Brain microvascular endothelial cell (primary cell): ENCODE data around the gene HAND2.

ENCODE experiments used
- DNase-seq: peaks from one replicate; pipeline ENCODE4 v3.0.0-alpha.2; 2020
- H3K27ac ChIP-seq: fragments of 250-450 bp; sonication (Bioruptor Pico); 2 replicates; pipeline ENCODE4 v1.5.1; 2020; ENCODE audit warnings: mild to moderate bottlenecking, moderate library complexity
- H3K27me3 ChIP-seq: fragments of 250-450 bp; sonication (Bioruptor Pico); replicated peaks from 2 replicates; pipeline ENCODE4 v1.5.1; 2020; ENCODE audit warnings: mild to moderate bottlenecking
- H3K36me3 ChIP-seq: fragments of 250-450 bp; sonication (Bioruptor Pico); replicated peaks from 2 replicates; pipeline ENCODE4 v1.5.1; 2020; ENCODE audit warnings: mild to moderate bottlenecking
- H3K4me3 ChIP-seq: 2 replicates; pipeline ENCODE4 v1.5.1; 2011; ENCODE audit warnings: low read depth, mild to moderate bottlenecking, control low read depth, low read length, moderate library complexity
- in situ Hi-C: cut with HindIII; loops from 2 replicates; pipeline ENCODE4 v1.10.0; 2017; ENCODE audit warnings: low sequenced_read_pairs, low pct_ligation_motif_present
- TF ChIP-seq, protein P1 (sequence below): IDR thresholded peaks from 2 replicates; pipeline ENCODE4 v1.5.1; 2011; ENCODE audit warnings: low read depth, mild to moderate bottlenecking, moderate library complexity, low read length, control low read depth, inconsistent platforms; ENCODE audit errors: missing control alignments

HAND2 gene

DNA sequence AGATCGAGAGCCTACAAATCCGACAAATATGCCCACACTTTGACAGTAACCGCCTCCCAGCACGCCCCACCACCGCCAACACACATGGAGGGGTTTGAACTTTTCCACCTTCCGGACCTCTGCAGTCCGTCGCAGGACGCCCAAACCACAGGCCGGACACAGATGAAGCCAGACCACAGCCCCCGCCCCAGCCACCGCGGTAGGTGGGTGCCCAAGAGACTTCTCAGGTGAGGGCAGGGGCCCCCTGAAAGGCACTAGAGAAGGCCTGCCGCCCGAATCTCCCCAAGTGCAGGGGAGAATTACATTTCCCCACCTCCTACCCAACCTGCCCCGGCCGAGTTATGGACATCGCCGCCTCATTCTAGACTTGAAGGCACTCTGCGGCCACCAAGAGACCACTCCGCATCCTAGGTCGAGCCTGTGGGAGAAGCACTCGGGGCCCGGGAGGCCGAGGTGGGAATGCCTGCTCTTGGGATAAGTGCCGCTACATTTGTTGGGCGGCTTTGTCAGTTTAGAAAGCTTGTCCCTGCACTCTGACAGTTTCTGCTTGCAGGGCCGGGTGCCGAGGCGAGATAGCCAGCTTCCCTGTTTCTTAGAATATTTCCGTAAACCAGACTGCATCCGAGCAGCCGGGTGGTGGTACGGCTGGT is 21.5 kb downstream of the HAND2 start:
- no peak overlapping the region for H3K4me3 ChIP-seq
- DNase-seq = no peak
- TF ChIP-seq, protein P1, sequence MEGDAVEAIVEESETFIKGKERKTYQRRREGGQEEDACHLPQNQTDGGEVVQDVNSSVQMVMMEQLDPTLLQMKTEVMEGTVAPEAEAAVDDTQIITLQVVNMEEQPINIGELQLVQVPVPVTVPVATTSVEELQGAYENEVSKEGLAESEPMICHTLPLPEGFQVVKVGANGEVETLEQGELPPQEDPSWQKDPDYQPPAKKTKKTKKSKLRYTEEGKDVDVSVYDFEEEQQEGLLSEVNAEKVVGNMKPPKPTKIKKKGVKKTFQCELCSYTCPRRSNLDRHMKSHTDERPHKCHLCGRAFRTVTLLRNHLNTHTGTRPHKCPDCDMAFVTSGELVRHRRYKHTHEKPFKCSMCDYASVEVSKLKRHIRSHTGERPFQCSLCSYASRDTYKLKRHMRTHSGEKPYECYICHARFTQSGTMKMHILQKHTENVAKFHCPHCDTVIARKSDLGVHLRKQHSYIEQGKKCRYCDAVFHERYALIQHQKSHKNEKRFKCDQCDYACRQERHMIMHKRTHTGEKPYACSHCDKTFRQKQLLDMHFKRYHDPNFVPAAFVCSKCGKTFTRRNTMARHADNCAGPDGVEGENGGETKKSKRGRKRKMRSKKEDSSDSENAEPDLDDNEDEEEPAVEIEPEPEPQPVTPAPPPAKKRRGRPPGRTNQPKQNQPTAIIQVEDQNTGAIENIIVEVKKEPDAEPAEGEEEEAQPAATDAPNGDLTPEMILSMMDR = no peak
- H3K27me3 ChIP-seq = peaks cover 85% of the 10 kb centered on the region
- no peak overlapping the region for H3K27ac ChIP-seq
- in situ Hi-C loops = no loop called here
- H3K36me3 ChIP-seq = no peaks in the 10 kb centered on the region

DNA sequence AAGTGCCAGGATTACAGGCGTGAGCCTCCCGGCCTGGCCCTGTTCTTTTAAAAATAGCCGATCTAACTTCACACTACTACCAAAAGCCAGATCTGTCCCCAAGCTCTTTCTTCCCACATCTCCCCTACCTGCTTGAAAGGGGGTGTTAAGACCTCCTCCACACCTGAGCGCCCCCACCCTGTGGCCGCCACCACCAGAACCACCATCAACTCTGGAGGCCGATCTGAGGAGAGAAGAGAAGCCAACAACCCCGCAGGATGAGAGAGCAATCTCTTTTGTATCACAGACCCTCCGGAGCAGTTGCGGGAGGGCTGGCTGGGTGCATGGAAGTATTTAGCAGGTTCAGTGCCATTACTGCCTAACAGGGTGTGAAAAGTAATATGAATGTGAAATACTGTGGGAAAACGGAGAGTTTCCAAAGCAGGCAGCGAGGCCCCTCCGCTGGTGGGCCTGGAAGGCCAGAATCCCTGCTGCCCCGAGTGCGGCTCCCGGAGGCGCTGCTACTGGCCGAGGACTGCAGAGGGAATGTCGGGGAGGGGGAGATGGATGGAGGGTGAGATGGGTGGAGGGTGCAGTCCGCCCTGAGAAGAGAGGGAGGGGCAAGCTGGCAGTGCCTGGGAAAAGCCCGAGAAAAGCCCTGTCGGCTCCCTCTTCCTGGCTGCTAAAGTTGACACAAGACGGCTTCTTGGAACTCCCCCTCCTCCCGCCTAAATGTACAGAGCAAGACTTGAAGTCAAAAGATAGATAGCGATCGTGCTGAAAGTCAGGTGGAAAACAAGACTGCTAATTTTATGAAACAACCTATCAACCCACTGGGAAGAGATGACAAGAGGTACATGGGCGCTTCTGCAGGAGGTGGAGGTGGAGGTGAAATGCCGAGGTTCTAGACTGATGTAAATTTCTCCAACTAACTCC is 22.3 kb downstream of the HAND2 start:
- no peak overlapping the region for H3K4me3 ChIP-seq
- no peaks in the 10 kb centered on the region for H3K36me3 ChIP-seq
- in situ Hi-C loops = no loop called here
- no peak for DNase-seq
- TF ChIP-seq, protein P1 = no peak
- H3K27me3 ChIP-seq = peaks cover 85% of the 10 kb centered on the region
- no peak overlapping the region for H3K27ac ChIP-seq

DNA sequence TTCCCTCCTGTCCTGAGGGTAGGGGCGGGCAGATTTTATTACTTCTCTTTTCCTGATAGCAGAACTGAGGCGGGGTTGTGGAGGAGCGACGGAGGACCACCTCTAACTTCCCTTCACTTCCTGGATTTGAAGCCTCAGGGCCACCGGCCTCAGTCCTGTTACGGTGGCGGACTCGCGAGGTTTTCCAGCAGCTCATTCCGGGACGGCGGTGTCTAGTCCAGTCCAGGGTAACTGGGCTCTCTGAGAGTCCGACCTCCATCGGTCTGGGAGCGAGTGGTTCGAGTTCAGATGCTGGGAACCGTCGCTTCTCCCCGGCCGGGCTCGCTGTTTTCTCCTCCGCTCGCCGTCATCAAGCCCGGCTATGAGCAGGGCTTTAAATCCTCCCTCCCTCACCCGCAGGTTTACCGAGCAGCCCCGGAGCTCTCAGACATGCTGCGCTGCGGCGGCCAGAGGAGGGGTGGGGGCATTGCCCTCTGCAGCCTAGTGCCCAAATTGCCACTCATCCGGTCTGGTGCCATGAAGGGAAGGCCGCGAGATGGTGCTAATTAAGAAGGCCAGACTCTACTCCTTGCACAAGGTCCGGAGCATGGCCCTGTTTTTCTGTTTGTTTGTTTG is 23.3 kb downstream of the HAND2 start:
- TF ChIP-seq, protein P1 = no peak
- Histone ChIP-seq H3K4me3 (peak overlapping the region; percentile 34), H3K27ac (no peak overlapping the region), H3K36me3 (no peaks in the 10 kb centered on the region), H3K27me3 (peaks cover 83% of the 10 kb centered on the region)
- in situ Hi-C loops = no loop called here
- no peak for DNase-seq

DNA sequence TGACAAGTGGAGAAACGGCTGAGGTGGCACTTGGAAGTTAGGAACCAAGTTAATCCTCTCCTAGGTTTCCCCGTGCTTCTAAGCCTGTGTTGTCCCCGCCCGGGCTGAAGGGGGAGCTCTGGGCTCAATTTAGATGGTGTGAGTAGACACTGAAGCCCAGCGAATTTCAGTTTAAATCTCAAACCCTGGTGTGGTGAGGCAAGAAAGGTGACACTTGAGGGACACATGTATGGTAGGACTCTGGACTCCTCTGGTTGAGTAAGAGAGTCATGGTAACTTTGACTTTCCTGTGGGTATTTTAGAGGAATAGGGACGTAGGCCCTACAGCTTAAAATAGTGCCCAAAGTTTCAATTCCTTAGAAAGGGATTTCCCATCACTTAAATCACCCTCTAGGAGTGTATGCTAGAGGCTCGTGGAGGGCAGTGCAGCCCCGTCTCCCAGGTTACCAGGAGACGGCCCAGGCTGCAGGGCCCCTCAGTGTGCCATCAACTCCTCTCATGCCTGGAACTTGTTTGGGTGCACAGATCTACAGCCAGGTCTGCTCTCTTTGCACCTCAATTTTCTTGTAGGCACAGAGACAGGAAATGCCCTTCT is 24.0 kb downstream of the HAND2 start:
- in situ Hi-C loops = no loop called here
- TF ChIP-seq, protein P1 = peak; percentile 85
- DNase-seq = peak; percentile 33
- H3K4me3 ChIP-seq = no peak overlapping the region
- no peak overlapping the region for H3K27ac ChIP-seq
- H3K36me3 ChIP-seq = no peaks in the 10 kb centered on the region
- peaks cover 86% of the 10 kb centered on the region for H3K27me3 ChIP-seq

DNA sequence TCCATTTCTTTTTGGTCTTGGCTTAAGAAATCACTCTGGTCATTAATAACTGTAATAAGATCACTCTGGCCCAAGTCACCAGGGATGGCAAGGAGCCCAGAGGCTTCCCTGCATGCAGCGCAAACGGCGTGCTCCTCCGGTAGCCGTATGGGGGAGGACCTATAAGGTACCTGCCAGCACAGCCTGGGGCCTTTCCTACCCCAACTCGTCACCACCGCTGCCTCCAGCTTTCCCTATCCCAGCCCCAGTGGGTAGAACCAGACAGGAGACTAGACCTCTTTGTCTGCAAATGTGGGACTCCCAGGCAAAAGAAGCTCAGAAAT is 25.9 kb downstream of the HAND2 start:
- peaks cover 76% of the 10 kb centered on the region for H3K27me3 ChIP-seq
- in situ Hi-C loops = no loop called here
- no peak overlapping the region for H3K27ac ChIP-seq
- no peak for DNase-seq
- H3K4me3 ChIP-seq = no peak overlapping the region
- no peaks in the 10 kb centered on the region for H3K36me3 ChIP-seq
- TF ChIP-seq, protein P1 = no peak
